Stimulated activated CD8-positive, alpha-beta memory T cell treated with anti-CD3 and anti-CD28 coated beads, Interleukin-4, amount 100 ng/mL, for 1 hour (primary cell): ENCODE data around the gene TMEM126A.
A peak's percentile ranks its signal among the peaks of the same experiment; 100 is the strongest.
"Not testable (repeated sequence)": the region's sequence is repeated elsewhere in the genome, so short reads cannot be mapped to it uniquely, and the experiment has no call there.

Experiments used
- DNase-seq, 2 donors: peaks; one replicate each; pipeline ENCODE4 v3.0.0-alpha.2; 2020; ENCODE audit warnings: low read depth in 2 of 2, low spot score in 1 of 2

The TMEM126A gene

GRCh38 chr11:85647604-85648299, at the start of gene TMEM126A:
Gene TMEM126A (plus strand): TSS chr11:85647967. CDS start chr11:85650256, 2,289 bp downstream.
- DNase-seq = peak in 1 of 2 donors; percentile 78

GRCh38 chr11:85599083-85599482, 48.7 kb upstream of the TMEM126A start:
- DNase-seq = no peak

GRCh38 chr11:85602526-85603213, 45.1 kb upstream of the TMEM126A start:
- DNase-seq = no peak

GRCh38 chr11:85603220-85603619, 44.5 kb upstream of the TMEM126A start:
- DNase-seq = no peak

GRCh38 chr11:85606237-85606636, 41.5 kb upstream of the TMEM126A start:
- DNase-seq = not testable (repeated sequence)

GRCh38 chr11:85608621-85609020, 39.1 kb upstream of the TMEM126A start:
- not testable (repeated sequence) for DNase-seq

GRCh38 chr11:85609286-85609685, 38.5 kb upstream of the TMEM126A start:
- DNase-seq = not testable (repeated sequence)

GRCh38 chr11:85611643-85612042, 36.1 kb upstream of the TMEM126A start:
- DNase-seq = not testable (repeated sequence)

- no peak for DNase-seq
Observed at GRCh38 chr11:85619499-85619898, 28.3 kb upstream of the TMEM126A start.

- DNase-seq = no peak
Observed at GRCh38 chr11:85620256-85620655, 27.5 kb upstream of the TMEM126A start.

- DNase-seq = no peak
Observed at GRCh38 chr11:85626496-85626895, 21.3 kb upstream of the TMEM126A start.

GRCh38 chr11:85627332-85627997, 20.3 kb upstream of the TMEM126A start, which contains the start of gene DLG2:
Gene DLG2 (minus strand): TSS chr11:85627344.
- no peak for DNase-seq

GRCh38 chr11:85627998-85628770, 19.6 kb upstream of the TMEM126A start, which contains the start of gene TMEM126B:
Gene TMEM126B (plus strand): TSS chr11:85628593. CDS start chr11:85628608, 15 bp downstream.
- peak; percentile 83 to 93 for DNase-seq

- no peak for DNase-seq
Observed at GRCh38 chr11:85628771-85629341, 18.9 kb upstream of the TMEM126A start.

- no peak for DNase-seq
Observed at GRCh38 chr11:85634747-85635146, 13.0 kb upstream of the TMEM126A start.

- no peak for DNase-seq
Observed at GRCh38 chr11:85643191-85643614, 4.6 kb upstream of the TMEM126A start.

GRCh38 chr11:85647078-85647477, 689 bp upstream of the TMEM126A start:
- DNase-seq = no peak

GRCh38 chr11:85651118-85651517, 3.4 kb downstream of the TMEM126A start:
- no peak for DNase-seq

GRCh38 chr11:85652786-85653447, 5.2 kb downstream of the TMEM126A start:
- DNase-seq = no peak

GRCh38 chr11:85654343-85654742, 6.6 kb downstream of the TMEM126A start:
- DNase-seq = not testable (repeated sequence)
